ENCODE measurements around the gene GCAT.
"Not testable (repeated sequence)": the region's sequence is repeated elsewhere in the genome, so short reads cannot be mapped to it uniquely, and the experiment has no call there.

Gene GCAT

DNA sequence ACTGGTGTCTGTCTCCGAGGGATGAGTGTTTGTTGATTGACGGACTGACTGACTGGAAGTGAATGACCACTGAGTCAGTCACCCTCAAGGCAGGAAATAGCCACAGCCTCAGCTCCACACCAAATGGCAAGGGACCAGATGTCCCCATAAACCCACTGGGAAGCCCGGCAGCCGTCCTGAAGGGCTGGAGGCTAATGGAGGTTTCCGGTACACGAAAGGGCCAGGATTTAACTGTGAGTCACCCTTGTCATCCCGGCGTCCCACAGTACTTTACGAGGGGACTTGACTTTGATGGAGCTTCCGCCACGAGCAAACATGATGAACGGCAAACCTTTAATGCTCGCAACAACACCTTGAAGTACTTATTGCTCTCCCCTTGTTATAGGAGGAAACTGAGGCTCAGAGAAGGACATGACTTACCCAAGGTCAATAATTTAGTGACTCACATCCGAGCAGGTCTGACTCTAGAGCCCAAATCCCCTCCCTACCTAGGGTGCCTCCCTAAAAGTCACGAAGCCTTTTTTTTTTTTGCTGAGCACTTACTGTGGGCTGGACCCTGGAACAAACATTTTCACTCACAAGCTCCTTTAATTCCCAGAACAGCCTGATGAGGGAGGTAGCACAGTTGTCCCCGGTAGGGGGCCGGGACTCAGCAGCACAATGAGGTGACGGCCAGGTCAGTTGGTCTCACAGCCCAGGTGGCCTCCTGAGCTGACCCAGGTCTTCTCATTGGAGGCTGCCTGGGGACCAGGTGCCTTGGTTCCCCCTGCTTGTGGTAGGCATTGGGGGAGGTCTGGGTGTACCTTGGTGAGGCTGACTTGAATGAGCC, 25.2 kb upstream of the GCAT start:
- no peak for DNase-seq (ENCODE audit: low read depth)

DNA sequence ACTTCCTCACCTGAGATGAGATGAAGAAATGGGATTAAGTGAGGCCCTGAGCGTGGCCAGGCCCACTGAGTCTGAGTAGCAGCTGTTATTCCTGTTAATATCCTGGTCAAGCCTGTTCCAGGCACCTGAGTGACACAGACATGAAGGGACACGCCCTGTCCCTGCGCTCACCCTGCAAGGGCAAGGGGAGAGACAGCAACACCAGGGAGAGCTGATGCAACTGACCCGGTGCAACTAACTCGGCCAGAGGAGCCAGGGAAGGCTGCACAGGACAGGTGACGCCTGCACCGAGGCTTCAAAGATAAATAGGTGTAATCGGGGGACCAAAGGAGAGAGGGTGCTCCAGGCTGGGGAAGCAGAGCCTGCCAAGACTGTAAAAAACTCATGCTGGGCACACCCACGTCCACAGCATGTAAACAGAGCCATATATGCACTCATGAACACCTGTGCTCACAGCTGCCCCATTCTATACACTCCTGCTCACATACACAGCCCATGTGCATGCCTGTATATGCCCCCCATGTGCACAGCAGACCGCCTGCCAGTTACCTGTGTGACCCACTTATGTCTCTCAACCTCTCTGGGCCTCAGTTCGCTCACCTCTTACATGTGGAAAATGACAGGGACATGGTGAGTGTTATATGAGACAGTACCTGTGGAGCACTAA, 22.8 kb upstream of the GCAT start:
- no peak for DNase-seq (ENCODE audit: low read depth)

DNA sequence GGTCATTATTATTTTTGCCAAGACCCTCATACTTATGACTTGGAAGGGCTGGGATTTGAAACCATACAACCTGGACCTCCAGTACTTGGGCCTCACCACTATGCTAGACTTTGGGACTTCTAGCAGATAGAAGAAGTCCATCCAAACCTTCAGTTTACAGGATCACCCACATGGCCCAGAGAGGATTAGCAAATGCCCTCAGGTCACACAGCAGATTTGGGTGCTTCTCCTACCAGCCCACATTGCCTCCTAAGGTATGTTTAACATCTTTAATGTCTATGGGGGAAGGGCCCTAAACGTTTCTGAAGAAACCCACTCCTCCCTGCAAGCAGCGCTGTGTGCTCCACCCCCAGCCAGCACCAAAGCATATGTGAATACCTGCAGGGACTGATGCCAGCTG, 17.5 kb upstream of the GCAT start:
- no peak for DNase-seq (ENCODE audit: low read depth)

DNA sequence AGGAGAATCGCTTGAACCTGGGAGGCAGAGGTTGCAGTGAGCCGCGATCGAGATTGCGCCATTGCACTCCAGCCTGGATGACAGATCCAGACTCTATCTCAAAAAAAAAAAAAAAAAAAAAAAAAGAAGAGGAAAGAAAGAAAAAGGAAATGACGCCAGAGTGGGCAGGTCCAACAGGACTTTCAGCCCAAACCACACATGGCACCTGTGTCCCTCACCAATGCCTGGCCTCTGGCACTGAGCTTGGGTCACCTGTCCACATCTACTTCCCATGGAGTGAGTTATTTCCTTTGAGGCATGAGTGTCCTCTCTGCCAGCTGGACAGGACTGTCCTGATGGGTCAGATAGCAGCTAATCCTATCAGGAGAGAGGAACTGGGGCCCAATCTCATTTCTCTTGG, 15.2 kb upstream of the GCAT start:
- DNase-seq (ENCODE audit: low read depth) = no peak

DNA sequence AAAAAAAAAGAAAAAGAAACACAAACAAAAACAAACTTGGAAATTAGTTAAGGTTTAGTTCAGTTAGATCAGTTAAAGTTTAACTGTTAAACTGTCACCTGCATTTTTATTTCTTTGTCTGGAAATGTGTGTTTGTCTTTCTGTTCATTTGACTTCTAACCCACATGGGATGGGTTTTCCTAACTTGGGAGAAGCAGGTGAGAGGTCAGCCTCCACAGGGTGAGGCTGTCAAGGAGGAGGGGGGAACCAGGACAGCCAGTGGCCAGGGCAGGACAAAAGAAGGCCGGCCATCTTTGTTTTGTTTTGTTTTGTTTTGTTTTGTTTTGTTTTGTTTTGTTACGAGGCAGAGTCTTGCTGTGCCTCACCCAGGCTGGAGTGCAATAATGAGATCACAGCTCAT, 13.4 kb upstream of the GCAT start:
- DNase-seq (ENCODE audit: low read depth) = no peak

DNA sequence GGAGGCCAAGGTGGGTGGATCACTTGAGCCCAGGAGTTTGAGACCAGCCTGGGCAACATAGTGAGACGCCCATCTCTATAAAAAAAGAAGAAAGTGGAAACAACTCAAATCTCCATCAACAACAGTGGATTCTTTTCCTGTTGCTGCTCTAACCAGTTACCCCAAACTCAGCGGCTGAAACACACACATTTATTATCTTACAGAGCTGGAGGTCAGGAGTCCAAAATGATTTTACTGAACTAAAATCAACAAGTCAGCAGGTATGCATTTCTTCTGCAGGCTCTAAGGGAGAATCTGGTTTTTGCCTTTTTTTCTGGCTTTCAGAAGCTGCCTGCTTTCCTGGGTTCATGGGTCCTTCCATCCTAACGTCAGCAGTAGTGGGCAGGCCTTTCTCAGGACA, 11.7 kb upstream of the GCAT start:
- DNase-seq (ENCODE audit: low read depth) = no peak

DNA sequence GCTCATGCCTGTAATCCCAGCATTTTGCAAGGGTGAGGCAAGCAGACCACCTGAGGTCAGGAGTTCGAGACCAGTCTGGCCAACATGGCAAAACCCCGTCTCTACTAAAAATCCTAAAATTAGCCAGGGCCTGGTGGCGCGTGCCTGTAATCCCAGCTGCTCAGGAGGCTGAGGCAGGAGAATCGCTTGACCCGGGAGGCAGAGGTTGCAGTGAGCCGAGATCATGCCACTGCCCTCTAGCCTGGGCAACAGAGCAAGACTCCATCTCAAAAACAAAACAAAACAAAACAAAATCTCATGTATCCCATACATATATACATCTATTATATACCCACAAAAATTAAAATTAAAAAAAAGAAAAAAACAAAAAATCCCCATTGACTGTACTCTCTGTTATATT, 10.5 kb upstream of the GCAT start:
- DNase-seq (ENCODE audit: low read depth) = not testable (repeated sequence)

DNA sequence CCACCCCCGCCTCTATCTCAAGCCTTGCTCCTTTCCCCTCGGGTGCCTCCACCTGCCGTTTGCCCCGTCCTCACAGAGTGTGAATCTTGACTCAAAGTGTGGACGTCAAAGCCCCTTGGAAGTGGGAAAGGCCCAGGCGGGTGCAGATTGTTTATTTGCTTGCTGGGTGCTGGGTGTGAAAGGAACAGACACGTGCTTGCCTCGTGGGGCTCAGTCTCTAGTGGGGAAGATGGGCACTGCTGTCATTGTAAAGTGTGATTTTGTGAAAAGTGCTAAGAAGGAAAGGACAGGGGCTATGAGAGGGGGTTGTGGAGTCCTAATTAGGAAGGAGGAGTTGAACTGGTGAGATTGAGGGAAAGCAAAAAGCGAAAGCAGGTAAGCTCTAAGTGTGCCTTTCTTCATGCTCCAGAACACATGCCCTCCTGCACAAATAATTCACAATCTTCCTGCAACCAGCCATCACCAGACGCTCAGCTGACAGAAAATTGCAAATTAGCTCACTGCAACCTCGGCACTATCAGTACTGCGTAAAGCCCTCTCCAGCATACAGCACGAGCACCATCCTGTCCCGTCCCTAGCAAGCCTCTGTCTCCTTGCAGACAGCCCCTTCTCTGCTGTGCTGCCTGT, 9.7 kb upstream of the GCAT start:
- no peak for DNase-seq (ENCODE audit: low read depth)

DNA sequence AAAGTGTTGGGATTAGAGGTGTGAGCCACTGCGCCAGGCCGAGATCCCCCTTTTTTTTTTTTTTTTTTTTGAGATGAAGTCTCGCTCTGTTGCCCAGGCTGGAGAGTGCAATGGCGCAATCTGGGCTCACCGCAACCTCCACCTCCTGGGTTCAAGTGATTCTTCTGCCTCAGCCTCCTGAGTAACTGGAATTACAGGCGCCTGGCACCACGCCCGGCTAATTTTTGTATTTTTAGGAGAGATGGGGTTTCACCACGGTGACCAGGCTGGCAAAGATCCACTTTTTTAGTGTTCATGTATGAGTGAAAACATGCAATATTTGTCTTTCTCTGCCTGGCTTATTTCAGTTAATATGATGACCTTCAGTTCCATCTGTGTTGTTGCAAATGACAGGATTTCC, 7.8 kb upstream of the GCAT start:
- DNase-seq (ENCODE audit: low read depth) = not testable (repeated sequence)

DNA sequence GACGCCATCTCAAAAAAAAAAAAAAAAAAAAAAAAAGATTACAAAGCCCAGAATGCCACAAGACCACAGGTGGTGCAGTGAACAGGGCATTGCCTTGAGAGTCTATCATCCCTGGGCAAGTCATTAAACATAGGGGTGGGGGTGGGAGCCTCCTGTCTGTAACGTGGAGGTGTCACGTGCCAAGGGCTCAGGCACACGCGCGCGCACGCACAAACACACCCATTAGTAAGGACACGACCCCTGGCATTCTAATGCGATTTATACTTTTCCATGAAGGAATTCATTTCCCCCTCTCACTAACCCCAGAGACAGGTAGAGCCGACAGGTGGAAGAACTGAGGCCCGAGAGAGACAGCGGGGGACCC, 5.8 kb upstream of the GCAT start:
- no peak for DNase-seq (ENCODE audit: low read depth)

DNA sequence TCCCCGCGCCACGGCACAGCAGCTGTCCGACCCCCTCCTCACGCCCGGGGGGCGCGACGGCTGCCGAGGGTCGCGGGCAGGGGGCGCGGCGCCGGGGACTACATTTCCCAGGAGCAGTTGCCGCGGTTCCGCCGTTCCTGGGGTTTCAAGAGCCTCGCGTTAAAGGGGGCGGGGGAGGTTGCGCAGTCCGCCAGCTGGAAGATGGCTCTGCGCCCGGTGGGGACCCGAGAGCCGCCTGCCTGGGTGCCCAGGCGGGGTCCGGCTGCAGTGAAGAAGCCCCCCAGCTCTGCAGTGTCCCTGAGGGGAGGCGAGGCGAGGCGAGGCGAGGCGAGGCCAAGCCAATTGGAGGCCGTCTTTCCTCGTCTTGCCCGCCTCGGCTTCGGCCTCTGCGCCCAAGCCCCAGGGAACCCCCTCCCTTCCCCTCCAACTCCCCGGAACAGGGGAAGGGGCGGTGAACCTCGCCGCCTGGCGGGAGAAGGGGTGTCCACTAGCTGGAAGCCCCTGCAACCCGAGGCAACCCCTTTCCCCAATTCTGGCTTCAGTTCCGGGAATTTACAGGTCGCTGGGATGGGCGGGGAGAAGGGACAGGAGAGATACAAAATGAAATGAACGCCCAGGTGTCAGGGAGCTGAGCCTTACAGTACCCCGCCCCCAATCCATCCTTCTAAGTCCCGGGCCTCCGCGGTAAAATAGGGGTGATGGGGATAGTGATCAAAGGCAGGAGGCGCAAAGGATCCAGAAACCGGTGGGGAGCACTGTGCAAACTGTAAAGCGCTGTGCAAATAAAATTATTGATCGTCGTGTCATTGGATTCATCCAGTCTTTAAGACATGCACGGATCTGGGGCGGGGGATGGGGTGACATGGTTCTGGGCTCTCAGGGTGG, 5.2 kb upstream of the GCAT start:
- DNase-seq (ENCODE audit: low read depth) = no peak

DNA sequence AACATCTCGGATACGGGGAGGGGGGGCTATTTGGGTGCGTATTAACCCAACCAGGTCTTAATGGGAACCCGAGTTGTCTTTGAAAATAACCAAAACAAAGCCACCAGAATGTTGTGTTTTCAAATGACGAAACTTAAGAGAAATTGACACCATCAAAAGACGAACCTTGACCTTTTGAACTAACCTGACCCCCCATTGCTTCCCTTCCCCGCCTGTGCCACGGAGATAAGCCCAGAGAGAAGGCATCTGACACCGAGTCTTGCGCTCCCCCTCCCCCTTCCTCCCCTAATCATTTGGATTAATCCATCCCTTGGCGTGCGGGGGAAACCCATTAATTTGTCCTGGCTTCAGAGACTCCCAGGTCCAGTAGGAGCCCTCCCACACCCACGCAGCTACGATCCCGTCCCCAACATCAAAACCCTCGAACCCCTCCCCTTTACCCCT, 4.5 kb upstream of the GCAT start:
- no peak for DNase-seq (ENCODE audit: low read depth)

DNA sequence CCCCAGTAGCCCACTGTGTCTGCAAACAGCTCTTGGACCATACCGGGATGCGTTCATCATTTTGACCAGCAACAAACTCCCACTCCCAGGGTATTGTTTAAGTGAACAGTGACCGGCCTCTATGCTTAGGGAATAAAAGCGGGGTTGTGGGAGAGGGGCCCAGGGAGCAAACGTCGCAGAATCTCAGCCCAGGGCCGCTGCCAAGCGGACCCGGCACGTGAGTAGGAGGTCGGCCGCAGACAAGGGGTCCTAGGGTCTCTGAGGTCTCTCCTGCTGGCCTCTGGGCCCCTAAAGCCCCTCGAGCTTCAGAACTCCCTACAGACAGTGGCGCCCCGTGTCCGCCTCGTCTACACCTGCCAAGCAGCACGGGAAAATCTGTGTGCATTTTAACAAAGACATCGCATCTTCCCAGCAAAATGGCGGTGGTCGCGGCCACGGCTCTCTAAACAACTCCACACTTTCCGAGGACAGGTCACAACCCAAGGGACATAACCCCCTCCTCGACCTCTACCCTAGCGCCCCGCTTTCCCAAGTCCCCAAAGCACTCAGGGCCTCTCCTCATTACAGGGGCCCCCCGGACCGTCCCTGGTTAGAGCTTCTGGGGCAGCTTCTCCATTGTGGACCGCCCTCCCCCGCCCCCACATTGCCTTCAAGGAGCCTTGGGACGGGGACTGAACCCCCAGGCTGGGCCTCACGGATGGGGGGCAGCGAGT, 3.9 kb upstream of the GCAT start:
- no peak for DNase-seq (ENCODE audit: low read depth)

DNA sequence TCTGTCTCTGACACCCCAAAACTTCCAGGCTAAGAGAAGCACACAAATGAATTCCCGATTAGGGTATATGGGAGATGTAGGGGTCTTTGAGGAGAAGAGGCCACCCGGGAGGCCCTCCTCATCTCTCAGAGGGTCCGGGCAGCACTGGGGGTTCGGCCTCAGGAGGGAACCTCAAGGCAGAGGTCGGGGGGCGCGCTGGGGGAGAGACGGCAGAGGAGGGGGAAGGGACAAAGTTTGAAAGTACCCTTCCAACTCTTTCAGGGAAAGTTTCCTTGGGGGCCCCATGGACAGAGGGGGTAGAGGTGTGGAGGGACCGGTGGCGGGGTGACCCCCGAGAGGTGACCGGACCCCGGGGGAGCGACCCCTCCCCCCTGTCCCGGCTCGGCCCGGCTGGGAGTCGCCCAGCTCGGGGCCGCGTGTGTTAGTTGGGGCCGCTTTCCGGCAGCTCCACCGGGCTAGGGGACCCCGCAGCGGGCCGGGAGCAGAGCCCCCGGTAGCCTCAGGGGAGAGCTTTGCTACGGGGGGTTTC, 3.3 kb upstream of the GCAT start:
- no peak for DNase-seq (ENCODE audit: low read depth)

DNA sequence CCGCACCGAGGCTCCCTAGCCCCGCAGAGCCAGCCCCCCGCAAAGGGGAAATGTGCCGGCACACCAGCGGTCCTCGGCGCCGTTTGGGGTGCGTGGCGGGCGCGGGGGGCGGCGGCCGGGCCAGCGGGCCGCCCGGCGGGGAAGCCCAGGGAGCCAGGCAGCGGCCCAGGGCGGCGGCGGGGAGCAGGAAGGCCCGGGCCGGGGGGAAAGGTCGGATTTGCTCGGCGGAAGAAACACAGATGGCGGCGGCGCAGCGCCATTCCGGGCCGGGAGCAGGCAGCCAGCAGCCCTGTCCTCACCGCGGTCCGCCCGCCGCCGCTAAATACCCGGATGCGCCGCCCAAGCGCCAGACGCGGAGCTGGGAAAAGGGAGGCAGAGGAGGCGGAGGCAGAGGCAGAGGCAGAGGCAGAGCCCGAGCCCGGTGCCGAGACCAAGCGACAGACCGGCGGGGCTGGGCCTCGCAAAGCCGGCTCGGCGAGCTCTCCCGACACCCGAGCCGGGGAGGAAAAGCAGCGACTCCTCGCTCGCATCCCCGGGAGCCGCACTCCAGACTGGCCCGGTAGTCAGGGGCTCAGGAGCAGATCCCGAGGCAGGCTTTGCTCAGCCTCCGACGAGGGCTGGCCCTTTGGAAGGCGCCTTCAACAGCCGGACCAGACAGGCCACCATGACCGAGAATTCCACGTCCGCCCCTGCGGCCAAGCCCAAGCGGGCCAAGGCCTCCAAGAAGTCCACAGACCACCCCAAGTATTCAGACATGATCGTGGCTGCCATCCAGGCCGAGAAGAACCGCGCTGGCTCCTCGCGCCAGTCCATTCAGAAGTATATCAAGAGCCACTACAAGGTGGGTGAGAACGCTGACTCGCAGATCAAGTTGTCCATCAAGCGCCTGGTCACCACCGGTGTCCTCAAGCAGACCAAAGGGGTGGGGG, 2.6 kb upstream of the GCAT start:
- no peak for DNase-seq (ENCODE audit: low read depth)

DNA sequence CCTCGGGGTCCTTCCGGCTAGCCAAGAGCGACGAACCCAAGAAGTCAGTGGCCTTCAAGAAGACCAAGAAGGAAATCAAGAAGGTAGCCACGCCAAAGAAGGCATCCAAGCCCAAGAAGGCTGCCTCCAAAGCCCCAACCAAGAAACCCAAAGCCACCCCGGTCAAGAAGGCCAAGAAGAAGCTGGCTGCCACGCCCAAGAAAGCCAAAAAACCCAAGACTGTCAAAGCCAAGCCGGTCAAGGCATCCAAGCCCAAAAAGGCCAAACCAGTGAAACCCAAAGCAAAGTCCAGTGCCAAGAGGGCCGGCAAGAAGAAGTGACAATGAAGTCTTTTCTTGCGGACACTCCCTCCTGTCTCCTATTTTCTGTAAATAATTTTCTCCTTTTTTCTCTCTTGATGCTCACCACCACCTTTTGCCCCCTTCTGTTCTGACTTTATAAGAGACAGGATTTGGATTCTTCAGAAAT, 1.9 kb upstream of the GCAT start:
- DNase-seq (ENCODE audit: low read depth) = no peak

DNA sequence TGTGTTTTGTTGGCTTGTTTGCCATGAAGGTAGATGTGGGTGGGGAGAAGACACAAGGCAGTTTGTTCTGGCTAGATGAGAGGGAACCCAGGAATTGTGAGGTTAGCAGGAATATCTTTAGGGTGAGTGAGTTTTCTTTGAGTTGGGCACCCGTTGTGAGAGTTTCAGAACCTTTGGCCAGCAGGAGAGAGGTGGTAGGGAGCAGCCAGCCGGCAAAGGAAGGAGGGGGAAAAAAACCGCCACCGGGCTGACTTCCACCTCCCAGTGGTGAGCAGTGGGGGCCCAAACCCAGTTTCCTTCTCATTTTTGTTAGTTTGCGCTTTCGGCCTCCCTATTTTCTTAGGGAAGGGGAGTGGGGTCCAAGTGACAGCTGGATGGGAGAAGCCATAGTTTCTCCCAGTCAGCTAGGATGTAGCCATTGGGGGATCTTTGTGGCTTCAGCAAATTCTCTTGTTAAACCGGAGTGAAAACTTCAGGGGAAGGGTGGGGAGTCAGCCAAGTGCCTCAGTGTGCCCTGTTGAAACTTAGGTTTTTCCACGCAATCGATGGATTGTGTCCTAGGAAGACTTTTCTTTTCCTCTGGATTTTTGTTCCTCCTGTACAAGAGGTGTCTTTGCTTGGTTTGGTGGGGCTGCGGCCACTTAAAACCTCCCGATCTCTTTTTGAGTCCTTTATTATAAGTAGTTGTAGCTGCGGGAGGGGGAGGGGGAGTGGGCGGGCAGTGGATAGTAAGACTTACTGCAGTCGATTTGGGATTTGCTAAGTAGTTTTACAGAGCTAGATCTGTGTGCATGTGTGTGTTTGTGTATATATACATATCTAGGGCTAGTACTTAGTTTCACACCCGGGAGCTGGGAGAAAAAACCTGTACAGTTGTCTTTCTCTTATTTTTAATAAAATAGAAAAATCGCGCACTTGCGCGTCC, 1.1 kb upstream of the GCAT start:
- no peak for DNase-seq (ENCODE audit: low read depth)

DNA sequence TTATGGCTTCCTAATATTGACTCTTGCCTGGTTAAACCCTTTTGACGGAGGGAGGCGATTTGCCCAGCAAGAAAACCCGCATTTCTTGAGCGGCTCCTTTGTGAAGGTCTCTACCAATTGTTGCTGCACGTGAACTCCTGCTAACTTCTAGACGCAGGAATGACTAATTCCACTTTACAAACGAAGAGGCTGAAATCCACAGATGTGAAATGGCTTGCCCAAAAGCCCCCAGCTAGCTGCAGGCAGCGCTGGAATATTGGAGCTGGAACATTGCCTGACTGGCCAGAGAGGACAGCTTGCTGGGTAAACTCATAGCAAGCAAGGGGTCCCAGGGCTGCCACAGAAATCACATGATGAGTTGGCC, 542 bp downstream of the GCAT start:
- DNase-seq (ENCODE audit: low read depth) = no peak

DNA sequence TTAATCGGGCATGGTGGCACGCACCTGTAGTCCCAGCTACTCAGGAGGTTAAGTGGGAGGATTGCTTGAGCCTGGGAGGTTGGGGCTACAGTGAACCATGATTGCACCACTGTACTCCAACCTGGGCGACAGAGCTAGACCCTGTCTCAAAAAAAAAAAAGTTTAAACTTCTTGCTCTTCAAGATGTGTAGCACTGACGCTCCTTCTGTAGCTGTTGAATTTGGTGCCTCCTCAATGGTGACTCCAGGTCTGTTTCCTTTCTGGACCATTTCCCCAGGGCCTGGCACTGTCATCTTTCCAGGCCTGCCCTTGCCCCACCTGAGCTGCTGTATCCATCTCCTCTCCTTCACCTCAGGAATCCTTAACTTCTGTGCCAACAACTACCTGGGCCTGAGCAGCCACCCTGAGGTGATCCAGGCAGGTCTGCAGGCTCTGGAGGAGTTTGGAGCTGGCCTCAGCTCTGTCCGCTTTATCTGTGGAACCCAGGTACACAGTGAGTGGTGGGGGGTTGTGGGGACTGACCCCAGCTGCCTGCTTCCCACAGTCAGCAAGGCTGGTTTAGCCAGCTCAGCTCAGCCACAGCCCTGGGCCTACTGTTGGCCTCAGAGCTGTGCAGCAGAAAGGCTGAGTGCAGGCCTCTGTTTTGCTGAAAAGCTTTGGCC, 2.1 kb downstream of the GCAT start:
- DNase-seq (ENCODE audit: low read depth) = no peak

All from GM04503 (cell line).